ENCODE measurements around the gene GNS. TPM values are rescaled to one million over a fixed set of nuclear protein-coding genes. Genes with fewer than 3 reads are reported as not detected.
A peak's percentile ranks its signal among the peaks of the same experiment; 100 is the strongest.

The GNS gene
- total RNA-seq, 1 experiment from 2014 or later: 74.9 TPM

- TF ChIP-seq EZH2 (IDR thresholded peaks at IDR 0.05; ENCODE audit: low read depth): no peak
- TF ChIP-seq, protein P1, sequence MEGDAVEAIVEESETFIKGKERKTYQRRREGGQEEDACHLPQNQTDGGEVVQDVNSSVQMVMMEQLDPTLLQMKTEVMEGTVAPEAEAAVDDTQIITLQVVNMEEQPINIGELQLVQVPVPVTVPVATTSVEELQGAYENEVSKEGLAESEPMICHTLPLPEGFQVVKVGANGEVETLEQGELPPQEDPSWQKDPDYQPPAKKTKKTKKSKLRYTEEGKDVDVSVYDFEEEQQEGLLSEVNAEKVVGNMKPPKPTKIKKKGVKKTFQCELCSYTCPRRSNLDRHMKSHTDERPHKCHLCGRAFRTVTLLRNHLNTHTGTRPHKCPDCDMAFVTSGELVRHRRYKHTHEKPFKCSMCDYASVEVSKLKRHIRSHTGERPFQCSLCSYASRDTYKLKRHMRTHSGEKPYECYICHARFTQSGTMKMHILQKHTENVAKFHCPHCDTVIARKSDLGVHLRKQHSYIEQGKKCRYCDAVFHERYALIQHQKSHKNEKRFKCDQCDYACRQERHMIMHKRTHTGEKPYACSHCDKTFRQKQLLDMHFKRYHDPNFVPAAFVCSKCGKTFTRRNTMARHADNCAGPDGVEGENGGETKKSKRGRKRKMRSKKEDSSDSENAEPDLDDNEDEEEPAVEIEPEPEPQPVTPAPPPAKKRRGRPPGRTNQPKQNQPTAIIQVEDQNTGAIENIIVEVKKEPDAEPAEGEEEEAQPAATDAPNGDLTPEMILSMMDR (conservative IDR thresholded peaks at IDR 0.05): no peak
- no peak overlapping the region for H3K27ac ChIP-seq
- H3K36me3 ChIP-seq (ENCODE audit: low read depth): no peaks in the 10 kb centered on the region
- CTCF ChIA-PET: no interaction called here
- peaks cover 27% of the 10 kb centered on the region for H3K79me2 ChIP-seq (ENCODE audit: low read depth)
- peak overlapping the region; percentile 91 for H3K4me2 ChIP-seq
- H4K20me1 ChIP-seq (ENCODE audit: insufficient read depth): no peaks in the 10 kb centered on the region
- H3K4me1 ChIP-seq (replicated peaks; ENCODE audit: insufficient read depth): peaks cover 29% of the 10 kb centered on the region
- H3K4me3 ChIP-seq: peak overlapping the region; percentile 10; the same call in 1 of the 2 replicates
- no TSS peak for BruUV-seq (replicated peaks)
- H2AFZ ChIP-seq: no peak overlapping the region
- POLR2A ChIA-PET (ENCODE audit: unreplicated experiment): interaction anchor here (0.7 kb wide), 1 partner anchor 828 kb away, joined by 8 read pairs; no protein-coding TSS in a partner anchor
- peaks cover 20% of the 10 kb centered on the region for H3F3A ChIP-seq (ENCODE audit: insufficient read depth, low read depth)
- DNase-seq: no peak
- H3K9me3 ChIP-seq (ENCODE audit: insufficient read depth, low read depth): no peaks in the 10 kb centered on the region
- no peaks in the 10 kb centered on the region for H3K9me2 ChIP-seq (ENCODE audit: insufficient read depth)
- intact Hi-C loops (cut with micrococcal nuclease; ENCODE audit: unreplicated experiment): no loop called here
- H3K27me3 ChIP-seq (ENCODE audit: insufficient read depth, low read depth): no peaks in the 10 kb centered on the region
Measured at GRCh38 chr12:64757771-64758170, 1.4 kb downstream of the GNS start.

GRCh38 chr12:64756376-64756775 lies 2.8 kb downstream of the GNS start:
- Histone ChIP-seq H3K36me3 (ENCODE audit: low read depth) (no peaks in the 10 kb centered on the region), H3K27me3 (ENCODE audit: insufficient read depth, low read depth) (no peaks in the 10 kb centered on the region), H3K27ac (no peak overlapping the region), H3K4me2 (no peak overlapping the region), H3K4me3 (no peak overlapping the region), H3K9me2 (ENCODE audit: insufficient read depth) (no peaks in the 10 kb centered on the region), H3F3A (ENCODE audit: insufficient read depth, low read depth) (peaks cover 20% of the 10 kb centered on the region), H3K4me1 (replicated peaks; ENCODE audit: insufficient read depth) (peaks cover 33% of the 10 kb centered on the region), H4K20me1 (ENCODE audit: insufficient read depth) (no peaks in the 10 kb centered on the region), H2AFZ (no peak overlapping the region), H3K79me2 (ENCODE audit: low read depth) (peaks cover 27% of the 10 kb centered on the region), H3K9me3 (ENCODE audit: insufficient read depth, low read depth) (no peaks in the 10 kb centered on the region)
- ChIA-PET CTCF (interaction anchor here (0.5 kb wide), 1 partner anchor 188 kb away, joined by 4 read pairs; no protein-coding TSS in a partner anchor), POLR2A (ENCODE audit: unreplicated experiment) (interaction anchor here (0.6 kb wide), 2 partner anchors 39 to 44 kb away, joined by 3 to 7 read pairs; no protein-coding TSS in a partner anchor)
- intact Hi-C loops (cut with micrococcal nuclease; ENCODE audit: unreplicated experiment): no loop called here
- no peak for DNase-seq
- BruUV-seq (replicated peaks): no TSS peak
- TF ChIP-seq, protein P1 (conservative IDR thresholded peaks at IDR 0.05): no peak
- TF ChIP-seq EZH2 (IDR thresholded peaks at IDR 0.05; ENCODE audit: low read depth): no peak

DNA sequence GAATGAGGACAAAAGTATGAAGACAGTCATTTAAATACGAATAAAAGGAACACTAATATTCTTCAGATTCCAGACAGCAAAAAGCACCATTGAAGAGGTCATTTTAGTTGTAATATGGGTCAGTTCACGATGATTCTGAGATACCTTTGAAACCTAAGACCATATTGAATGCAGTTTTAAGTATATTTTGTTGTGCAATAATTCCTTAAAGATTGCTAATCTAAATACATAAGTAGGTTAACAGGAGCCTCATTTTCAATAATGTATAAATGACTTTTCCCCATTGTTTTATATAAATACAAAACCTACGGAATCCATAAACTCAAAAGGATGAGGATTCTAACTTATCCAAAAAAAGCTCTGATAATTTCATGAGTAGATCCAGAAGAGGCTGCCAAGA lies 5.8 kb downstream of the GNS start:
- no peak for TF ChIP-seq EZH2 (IDR thresholded peaks at IDR 0.05; ENCODE audit: low read depth)
- TF ChIP-seq, protein P1 (conservative IDR thresholded peaks at IDR 0.05): no peak
- no peak for DNase-seq
- no peaks in the 10 kb centered on the region for H3K9me3 ChIP-seq (ENCODE audit: insufficient read depth, low read depth)
- no peaks in the 10 kb centered on the region for H3K9me2 ChIP-seq (ENCODE audit: insufficient read depth)
- peaks cover 21% of the 10 kb centered on the region for H3K79me2 ChIP-seq (ENCODE audit: low read depth)
- no peak overlapping the region for H3K4me2 ChIP-seq
- H2AFZ ChIP-seq: no peak overlapping the region
- CTCF ChIA-PET: no interaction called here
- H4K20me1 ChIP-seq (ENCODE audit: insufficient read depth): no peaks in the 10 kb centered on the region
- intact Hi-C loops (cut with micrococcal nuclease; ENCODE audit: unreplicated experiment): no loop called here
- H3K36me3 ChIP-seq (ENCODE audit: low read depth): peaks cover 8% of the 10 kb centered on the region
- peak overlapping the region; percentile 8; the same call in 1 of the 2 replicates for H3K27ac ChIP-seq
- H3K4me1 ChIP-seq (replicated peaks; ENCODE audit: insufficient read depth): peaks cover 21% of the 10 kb centered on the region
- BruUV-seq (replicated peaks): no TSS peak
- H3F3A ChIP-seq (ENCODE audit: insufficient read depth, low read depth): peaks cover under 1% of the 10 kb centered on the region; the same call in 1 of the 2 replicates
- POLR2A ChIA-PET (ENCODE audit: unreplicated experiment): no interaction called here
- no peak overlapping the region for H3K4me3 ChIP-seq
- H3K27me3 ChIP-seq (ENCODE audit: insufficient read depth, low read depth): no peaks in the 10 kb centered on the region

Measured in PC-9 (cell line).